Left hindlimb (tissue), 1 donor: ENCODE measurements around the gene TRAF3.
"Not testable (repeated sequence)": the region's sequence is repeated elsewhere in the genome, so short reads cannot be mapped to it uniquely, and the experiment has no call there.

ENCODE experiments used
- DNase-seq: peaks from one replicate; pipeline ENCODE4 v3.0.0-alpha.2; 2018

TRAF3 gene

DNA sequence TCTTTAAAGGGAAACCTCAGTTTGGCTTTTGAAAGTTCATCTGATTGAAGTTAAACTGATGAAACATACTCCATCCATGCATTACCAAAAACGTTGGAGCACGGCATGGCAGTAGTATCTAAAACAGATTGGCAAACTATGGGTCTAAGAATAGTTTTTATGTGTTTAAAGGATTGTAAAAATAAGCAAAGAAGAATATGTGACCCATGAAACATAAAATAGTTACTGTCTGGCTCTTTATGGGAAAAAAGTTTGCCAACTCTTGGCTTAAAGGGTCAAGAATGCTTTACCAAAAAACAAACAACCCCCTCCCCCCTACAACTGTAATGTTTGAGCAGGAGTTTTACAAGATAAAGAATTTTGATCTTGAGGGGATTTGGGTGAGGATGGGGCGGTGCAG is 32.6 kb downstream of the TRAF3 start:
- no peak for DNase-seq

- no peak for DNase-seq
These were observed 33.3 kb downstream of the TRAF3 start for GRCh38 chr14:102810523-102810922.

- no peak for DNase-seq
These were observed 34.2 kb downstream of the TRAF3 start for GRCh38 chr14:102811254-102811963.

GRCh38 chr14:102811971-102812370 is 34.7 kb downstream of the TRAF3 start:
- DNase-seq, result no peak

DNA sequence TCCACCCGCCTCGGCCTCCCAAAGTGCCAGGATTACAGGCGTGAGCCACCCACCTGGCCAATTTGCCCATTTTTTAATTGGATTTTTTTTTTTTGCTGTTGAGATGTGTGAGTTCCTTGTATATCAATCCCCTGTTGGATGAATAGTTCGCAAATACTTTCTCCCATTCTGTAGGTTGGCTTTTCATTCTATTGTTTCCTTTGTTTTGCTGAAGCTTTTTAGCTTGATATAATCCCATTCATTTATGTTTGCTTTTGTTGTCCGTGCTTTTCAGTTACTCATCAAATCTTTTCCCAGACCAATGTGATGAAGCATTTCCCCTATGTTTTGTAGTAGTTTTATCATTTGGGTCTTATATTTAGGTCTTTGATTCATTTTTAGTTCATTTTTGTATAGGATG is 36.4 kb downstream of the TRAF3 start:
- no peak for DNase-seq

- no peak for DNase-seq
These were observed 40.1 kb downstream of the TRAF3 start for GRCh38 chr14:102817318-102817717.

DNA sequence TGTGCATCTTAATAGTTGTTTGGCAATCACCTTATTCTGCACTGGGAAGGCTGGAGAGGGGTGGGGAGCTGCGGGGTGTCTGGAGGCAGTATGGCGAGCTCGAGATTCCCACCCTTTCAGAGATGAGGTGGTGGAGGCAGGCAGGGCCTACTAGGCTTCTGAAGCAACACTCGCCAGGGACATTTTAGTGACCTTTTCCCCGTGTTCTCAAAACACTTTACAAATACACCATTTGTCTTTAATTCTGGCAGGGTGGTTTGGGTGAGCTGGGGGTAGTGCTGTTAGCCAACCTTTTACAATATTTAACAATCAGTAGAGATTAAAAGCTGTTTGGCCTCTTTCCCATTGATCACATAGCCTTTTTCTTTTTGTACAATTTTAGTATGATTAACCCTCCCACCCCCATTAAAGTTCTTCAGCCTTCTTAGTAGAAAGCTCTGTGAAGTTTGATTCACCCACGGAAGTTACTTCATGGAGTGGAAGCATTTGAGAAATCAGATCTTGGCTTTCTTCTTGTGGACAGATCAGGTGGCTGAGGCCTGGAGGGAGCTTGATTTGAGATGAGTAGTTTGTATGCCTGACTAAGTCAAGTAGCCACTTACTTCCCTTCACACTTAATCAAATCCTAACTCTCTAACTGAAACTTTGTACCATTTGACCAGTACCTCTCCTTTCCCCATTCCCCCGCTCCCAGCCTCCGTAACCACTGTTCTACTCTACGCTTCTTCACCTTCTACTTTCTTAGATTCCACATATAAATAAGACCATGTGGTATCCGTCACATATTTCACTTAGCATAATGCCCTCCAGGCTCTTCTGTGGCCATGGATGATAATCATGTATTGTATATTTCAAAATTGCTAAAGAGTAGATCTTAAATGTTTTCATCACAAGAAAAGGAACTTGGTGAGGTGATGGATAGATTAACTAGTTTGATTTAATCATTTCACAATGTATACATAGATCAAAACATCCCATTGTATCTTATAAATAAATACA is 41.0 kb downstream of the TRAF3 start:
- DNase-seq, result no peak

- no peak for DNase-seq
These were observed 42.0 kb downstream of the TRAF3 start for GRCh38 chr14:102819176-102819628.

DNA sequence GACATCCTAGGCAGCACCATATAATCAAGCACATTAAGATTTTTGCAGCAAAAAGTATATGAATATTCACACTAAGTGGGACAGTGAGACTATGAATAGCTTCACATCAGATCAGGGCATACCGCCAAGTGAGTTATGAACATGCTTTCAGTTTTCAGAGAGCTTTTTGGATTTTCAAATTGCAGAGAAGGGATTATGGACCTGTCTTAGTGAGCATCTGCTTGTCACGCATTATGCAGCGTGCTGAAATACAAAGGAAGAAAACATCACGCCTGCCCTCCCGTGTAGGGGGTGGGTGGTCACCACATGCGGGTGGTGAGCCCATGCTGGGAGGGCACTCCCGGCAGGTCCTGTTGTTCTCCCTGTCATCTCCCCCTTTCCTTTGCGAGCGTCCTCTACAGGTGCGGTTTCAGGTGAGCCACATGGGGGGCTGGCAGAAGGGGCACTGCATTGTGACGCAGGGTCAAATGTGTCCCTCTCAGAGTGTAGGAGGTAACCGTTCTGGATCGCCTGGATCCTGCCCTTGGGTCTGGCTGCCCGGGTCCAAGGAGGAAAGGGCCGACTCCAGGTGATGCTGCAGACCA is 42.6 kb downstream of the TRAF3 start:
- no peak for DNase-seq

DNA sequence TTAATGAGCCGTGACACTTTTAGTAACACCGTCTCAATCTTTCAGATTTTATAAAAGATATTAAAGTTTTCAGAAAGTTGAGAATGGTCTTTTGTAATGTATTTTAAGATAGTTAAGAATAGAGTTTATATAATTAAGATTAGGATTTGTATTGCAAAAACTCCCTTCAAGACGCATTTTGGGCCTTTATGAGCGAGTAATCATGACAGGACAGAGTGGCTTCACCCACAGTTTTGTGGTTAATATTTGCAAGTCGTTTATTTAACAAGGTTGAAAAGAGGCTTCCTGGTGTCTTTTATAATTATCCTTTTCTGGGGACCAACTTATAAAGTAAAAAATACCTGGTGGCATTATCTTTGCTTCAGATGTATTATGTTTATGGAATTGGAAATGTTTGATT is 44.0 kb downstream of the TRAF3 start:
- DNase-seq, result no peak

- DNase-seq, result no peak
These were observed 45.1 kb downstream of the TRAF3 start for GRCh38 chr14:102822311-102822863.

- DNase-seq, result not testable (repeated sequence)
These were observed 45.6 kb downstream of the TRAF3 start for GRCh38 chr14:102822887-102823286.

GRCh38 chr14:102823546-102823945 is 46.3 kb downstream of the TRAF3 start:
- DNase-seq, result no peak

GRCh38 chr14:102824832-102825231 is 47.6 kb downstream of the TRAF3 start:
- no peak for DNase-seq

GRCh38 chr14:102825307-102826095 is 48.3 kb downstream of the TRAF3 start:
- DNase-seq, result no peak

GRCh38 chr14:102826161-102826560 is 48.9 kb downstream of the TRAF3 start:
- no peak for DNase-seq

DNA sequence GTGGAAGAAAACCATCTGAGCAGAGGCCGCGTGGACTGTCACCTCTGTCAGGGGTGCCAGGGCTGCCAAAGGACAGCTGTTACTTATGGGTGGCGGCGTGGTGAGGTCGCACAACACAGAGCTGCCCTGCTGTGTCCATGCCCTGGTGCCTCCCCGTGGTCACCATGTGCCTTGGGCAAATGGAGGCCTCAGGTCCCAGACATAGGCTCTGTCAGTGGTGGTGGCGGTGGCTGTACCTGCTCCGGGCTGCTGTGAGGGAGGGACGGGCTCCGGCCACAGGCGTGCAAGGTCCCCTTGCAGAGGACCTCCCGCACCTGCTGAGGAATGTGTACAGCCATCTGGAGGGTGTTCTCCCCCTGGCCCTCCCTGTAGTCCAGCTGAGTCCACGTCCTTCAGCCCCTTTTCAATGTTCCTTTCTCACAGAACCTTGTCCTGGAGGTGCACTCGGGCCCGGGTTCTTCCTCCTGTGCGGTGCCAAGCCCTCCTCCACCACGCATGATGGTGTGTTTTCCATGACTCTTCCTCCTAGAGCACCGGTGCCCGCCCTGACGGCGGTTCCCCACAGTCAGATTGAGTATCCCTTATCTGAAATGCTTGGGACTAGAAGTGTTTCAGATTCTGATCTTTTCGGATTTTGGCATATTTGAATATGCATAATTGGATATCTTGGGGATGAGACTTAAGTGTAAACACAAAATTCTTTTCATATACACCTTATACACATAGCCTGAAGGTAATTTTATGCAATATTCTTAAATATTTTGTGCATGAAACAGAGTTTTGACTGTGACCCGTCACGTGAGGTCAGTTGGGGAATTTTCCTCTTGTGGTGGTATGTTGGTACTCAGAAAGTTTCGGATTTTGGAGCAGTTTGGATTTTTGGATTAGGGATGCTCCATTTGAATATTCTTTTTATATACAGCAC is 49.8 kb downstream of the TRAF3 start:
- DNase-seq, result no peak

GRCh38 chr14:102827716-102828115 is 50.5 kb downstream of the TRAF3 start:
- DNase-seq, result no peak

DNA sequence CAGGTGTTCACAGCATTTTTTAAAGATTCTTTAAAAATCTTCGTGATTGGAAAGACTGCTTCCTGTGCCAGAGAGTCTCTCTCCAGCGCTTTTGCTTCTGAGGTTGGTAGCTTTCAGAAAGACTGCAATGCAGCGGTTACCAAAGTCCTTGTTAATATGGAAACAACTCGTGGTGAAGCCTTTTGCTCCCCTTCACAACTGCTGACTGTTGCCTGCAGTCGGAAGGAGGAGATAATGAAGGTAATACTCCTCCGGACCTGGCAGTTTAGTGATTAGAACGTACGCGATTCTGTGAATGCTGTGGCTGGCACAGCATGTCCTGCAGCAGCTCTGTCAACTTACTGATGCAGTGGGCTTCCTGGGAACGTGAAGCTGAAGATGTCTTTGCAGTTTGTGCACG is 50.9 kb downstream of the TRAF3 start:
- no peak for DNase-seq

DNA sequence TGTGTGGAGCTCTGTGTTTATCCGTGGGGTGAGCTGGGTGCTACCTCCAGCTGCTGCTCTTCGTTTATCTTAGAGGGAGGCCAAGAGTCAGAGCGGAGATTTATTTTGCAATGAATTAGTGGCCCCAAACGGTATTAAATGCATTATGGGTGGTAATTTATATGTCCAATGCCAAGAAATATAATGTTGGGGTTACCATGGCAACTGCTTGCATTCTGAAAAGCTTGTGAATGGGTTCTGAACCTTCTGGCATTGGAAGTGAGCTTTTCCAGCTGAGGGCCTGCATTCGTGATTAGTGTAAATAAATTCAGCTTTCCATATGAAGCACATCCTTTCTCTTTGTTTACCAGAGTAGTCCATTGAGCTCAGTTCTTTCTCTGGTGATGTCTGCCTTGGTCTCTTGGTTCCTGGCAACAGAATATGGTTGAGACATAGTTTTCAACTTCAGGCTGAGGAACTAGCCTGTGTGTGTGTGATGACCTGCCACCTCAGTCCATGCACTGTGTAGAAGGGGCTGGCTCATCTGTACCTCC is 51.8 kb downstream of the TRAF3 start:
- DNase-seq, result no peak

GRCh38 chr14:102830474-102831045 is 53.3 kb downstream of the TRAF3 start:
- DNase-seq, result no peak
